Measurements from ENCODE around the gene VTCN1. TPM values are rescaled to one million over a fixed set of nuclear protein-coding genes. Genes with fewer than 3 reads are reported as not detected.
"Not testable (repeated sequence)": the region's sequence is repeated elsewhere in the genome, so short reads cannot be mapped to it uniquely, and the experiment has no call there.

The VTCN1 gene
- polyA plus RNA-seq, 1 donor, result 0.22 TPM

DNA sequence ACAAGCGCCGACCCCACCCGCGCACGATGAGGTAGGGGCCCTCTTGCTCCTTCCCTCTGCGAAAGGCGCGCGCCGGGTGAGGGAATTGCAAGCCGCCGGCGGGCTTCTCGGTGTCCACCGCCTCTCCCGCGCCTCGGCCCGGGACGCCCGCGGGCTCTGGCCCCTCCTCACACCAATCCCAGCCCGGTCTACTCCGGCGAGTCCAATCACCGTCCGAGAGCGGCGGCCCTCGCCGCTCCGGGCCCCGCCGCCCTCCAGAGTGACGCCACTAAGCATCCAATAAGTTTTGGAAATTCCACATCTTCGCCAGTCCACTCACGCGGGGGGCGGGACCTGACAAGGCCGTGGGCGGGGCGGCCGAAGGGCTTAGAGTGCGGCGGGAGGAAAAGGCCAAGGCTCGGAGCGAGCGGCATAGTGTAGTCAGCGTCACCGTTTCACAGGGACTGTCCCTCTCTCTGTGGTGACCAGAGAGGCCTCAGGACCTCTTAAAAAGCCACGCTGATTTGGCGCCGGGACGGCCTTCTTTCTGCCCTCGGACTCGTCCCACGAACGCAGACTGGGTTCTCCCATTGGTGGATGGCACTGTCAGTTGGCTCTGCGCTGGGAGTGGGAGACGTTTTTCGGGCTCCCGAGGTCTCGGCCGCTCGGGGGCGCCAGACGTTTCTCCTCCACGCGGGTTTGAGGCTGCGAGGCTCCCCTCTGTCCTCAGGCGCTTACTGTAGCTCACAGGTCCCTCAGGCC is 89.0 kb downstream of the VTCN1 start, which contains the start of gene TRIM45:
TSS of gene TRIM45 (minus strand) at position 161 of the 741 bp plus-strand sequence. CDS start 548 bp downstream, outside the sequence.
- DNase-seq, result peak; percentile 97

DNA sequence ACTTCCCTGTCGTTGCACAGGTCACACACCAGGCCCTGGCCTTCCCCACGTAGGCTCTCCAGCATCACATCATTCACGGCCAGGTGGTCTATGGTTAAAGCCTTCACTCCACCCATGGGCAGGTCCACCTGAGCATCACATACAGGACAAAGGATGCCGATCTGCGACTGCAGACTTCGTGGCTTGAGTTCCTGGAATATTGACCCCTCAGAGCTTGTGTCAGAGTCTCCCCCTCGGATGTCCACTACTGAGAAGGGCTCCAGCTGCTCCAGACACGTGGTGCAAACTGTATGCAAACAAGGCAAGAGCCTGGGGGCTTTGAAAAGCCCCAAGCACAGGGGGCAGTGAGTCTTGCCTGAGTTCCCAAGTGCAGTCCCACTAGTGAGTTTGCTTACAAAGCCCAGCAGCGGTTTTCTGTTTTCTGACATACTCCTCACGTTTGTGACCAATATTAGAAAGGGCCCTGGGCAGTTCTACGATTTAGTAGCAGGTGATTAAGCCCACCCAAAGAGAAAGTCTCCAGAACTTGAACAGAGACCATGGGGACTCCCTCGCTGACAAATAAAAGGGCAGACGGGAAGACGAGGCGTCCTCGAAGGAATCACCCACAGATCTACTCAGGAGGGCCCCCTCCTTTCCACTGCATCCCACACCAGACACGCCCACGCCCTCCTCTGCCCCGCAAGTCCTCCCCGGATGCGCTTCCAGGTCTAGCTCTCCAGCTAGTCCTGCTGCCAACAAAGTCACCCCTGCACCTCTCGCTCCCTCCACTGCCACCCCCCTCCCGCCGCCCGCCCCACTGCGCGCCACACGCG is 89.7 kb downstream of the VTCN1 start:
- DNase-seq, result no peak

DNA sequence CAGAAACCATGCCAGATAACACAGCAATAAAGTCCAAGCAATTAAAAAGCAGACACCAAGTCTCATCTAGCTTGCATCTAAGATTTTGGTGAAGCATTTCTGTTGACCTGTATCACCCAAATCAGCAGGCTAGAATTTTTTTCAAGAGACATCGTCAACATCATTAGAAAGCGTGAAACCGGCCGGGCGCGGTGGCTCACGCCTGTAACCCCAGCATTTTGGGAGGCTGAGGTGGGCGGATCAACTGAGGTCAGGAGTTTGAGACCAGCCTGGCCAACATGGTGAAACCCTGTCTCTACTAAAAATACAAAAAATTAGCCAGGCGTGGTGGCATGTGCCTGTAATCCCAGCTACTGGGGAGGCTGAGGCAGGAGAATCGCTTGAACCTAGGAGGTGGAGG is 91.6 kb downstream of the VTCN1 start:
- not testable (repeated sequence) for DNase-seq

- DNase-seq, result no peak
These were observed 92.6 kb downstream of the VTCN1 start for GRCh38 chr1:117118137-117118536.

DNA sequence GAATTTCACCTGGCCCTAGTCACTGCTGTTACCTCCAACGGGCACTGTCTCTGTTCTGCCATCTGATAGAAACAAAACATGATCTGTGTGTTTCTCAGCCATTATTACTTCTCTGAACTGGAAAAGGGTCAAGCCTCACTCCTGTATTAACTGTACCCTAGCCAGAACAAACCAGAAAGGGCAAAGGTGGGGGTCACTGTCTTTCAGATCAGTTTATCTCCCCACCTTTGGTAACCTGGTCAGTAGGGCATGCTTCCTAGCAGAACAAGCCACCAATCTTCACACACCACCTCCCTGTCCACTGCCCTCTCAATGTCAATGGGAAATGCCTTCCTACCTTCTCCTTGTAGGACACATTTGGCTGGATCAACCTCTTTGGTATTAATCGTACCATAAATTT is 93.0 kb downstream of the VTCN1 start:
- no peak for DNase-seq

DNA sequence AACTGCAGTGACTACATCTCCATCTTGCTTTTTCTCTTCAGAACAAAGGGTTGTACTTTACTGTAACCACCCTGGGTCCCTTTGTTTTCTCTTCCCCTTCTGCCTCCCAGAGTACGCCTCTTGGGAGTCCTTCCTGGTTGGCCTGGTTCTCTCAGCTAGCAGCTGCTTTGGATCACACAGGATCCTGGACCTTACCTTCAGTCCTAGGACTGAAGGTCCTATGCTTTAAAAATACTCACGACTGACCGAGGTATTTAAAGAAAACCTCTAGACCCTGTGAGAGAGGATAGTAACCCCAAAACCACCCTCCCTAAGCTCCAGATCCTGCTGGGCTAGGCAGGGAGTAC is 94.0 kb downstream of the VTCN1 start:
- DNase-seq, result no peak

DNA sequence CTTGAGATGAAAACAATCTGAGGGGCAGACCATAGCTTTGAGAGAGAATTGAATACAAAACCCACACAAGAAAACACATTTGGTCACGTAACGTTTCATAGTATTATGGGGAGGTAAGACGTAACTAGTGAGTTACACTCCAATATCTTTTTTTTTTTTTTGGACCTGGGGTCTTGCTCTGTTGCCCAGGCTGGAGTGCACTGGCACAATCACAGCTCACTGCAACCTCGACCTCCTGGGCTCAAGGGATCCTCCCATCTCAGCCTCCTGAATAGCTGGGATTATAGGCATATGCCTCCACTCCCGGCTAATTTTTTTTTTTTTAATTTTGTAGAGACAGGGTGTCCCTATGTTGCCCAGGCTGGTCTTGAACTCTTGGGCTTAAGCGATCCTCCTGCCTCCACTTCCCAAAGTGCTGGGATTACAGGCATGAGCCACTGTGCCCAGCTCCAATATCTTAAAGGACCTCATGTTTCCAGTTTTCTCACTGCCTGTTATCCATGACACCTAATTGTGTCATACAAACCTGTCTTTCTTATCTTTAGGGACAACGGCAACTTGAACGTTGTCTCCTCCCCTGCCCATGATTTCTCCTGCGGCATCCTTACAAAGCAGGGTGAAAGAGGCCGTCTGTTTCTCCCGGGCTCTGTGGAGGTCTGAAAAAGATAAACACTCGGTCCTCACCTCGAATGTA is 94.5 kb downstream of the VTCN1 start:
- DNase-seq, result no peak

DNA sequence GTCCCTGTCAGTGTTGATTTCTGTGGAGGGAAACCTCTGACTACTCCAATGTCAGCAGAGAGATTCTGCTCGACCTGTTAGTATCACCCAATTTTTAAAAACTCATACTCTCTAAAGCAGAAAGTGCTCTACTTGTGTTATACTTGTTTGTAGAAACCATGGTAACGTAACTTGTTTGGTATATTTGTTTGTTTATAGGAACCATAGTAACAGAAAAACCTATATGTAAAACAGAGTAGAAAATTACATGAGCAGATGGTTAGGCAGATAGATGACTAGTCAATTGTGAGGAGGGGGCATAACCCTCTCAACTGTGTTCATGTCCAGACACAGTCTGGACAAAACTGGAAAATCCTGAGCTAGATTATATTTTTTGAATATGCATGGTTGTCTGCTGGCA is 95.8 kb downstream of the VTCN1 start:
- no peak for DNase-seq

DNA sequence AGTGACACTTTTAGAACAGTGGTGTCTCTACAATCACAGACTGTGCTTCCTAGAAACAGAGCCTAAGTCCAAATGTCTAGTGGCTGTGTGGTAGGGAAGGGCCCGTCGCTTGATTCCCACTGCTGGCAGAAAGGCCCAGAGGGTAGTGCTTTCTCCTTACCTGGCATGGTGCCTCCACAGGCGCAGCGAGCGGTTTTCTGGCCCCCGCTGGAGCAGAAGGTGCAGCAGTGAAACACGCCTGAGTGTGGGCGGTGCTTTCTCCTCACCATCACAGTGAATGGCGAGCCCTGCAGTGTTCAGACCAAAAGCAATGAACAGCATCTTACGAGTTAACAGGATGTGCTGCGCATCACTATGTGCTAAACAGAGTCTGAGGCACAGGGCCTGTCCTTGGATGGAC is 97.5 kb downstream of the VTCN1 start:
- DNase-seq, result no peak

DNA sequence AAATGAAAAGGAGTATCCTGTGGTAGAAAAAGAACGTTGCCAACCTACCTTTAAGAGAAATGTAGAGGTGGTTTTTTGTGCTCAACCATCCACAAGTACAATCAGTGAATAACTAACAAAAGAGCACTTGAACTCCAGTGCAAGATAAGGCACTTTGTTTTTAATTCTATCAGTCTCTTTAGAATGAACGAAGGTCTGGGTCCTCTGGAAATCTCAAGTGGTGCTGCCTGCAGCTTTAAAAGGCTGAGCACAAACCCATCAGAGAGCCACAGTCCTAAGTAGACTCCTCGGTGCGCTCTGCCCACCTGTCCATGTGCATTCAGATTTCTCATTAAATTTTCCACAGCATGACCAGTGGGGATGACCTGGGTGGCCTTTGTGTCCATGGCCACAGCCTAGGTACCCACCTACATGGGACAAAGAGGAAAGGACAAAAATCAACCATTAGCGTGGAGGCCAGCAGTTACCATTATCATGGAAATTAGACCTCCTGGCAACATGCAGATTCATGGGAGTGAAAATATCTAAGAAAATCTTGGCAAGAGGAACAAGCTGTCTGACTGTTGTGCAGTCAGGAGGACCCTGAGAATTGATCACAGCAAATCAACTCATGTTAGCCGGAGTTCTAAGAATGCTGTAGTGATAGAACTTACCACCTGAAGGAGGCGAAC is 98.5 kb downstream of the VTCN1 start:
- no peak for DNase-seq

- no peak for DNase-seq
These were observed 100.0 kb downstream of the VTCN1 start for GRCh38 chr1:117110774-117111173.

DNA sequence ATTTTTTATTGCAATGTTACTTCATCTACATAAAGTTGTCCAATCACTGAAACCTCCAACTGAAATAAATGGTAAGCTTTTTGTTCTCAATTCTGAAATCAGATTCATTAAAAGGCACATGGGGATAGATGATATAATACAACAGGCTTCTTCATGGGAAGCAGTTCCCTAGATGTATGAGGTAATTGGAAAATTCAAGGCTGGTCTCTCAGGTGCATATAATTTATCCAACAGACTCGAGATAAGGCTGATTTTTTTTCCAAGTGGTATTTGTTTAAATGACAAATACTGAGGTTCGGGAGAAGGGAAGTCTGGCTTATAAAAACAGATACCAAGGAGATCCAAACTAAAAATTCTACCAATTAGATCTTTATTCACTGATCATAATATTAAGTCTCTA is 103.4 kb downstream of the VTCN1 start:
- DNase-seq, result no peak

DNA sequence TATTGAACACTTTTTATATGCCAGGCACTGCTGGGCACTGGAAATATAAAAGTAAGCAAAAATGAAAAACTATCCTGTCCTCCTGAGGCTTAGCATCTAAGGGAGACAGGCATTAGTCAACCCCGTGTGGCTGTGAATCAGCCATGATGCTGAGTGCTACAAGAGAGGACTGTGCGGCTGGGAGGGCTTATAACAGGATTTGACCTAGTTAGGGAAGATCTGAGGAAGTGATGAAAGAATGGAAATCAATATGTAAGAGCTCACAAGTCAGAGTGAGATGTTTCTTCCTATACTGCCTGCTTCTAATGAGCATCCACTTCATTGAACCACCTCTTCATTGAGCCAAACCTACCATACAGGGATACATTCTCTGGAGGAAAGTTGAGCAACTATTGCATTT is 104.2 kb downstream of the VTCN1 start:
- DNase-seq, result no peak

GRCh38 chr1:117105722-117106121 is 105.0 kb downstream of the VTCN1 start:
- DNase-seq, result no peak

- DNase-seq, result no peak
These were observed 105.7 kb downstream of the VTCN1 start for GRCh38 chr1:117104986-117105385.

DNA sequence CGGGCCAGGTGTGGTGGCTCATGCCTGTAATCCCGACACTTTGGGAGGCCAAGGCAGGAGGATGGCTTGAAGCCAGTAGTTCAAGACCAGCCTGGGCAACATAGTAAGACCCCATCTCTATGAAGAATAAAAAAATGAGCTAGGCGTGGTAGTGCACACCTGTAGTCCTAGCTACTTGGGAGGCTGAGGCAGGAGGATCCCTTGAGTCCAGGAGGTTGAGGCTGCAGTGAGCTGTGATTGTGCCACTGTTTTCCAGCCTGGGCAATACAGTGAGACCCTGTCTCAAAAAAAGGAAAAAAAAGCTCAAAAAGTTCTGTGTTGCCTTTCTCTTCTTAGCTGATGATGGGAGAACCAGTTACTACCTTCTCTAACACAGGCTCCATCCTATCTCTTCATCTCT is 108.9 kb downstream of the VTCN1 start:
- DNase-seq, result not testable (repeated sequence)

GRCh38 chr1:117101334-117101733 is 109.4 kb downstream of the VTCN1 start:
- no peak for DNase-seq

DNA sequence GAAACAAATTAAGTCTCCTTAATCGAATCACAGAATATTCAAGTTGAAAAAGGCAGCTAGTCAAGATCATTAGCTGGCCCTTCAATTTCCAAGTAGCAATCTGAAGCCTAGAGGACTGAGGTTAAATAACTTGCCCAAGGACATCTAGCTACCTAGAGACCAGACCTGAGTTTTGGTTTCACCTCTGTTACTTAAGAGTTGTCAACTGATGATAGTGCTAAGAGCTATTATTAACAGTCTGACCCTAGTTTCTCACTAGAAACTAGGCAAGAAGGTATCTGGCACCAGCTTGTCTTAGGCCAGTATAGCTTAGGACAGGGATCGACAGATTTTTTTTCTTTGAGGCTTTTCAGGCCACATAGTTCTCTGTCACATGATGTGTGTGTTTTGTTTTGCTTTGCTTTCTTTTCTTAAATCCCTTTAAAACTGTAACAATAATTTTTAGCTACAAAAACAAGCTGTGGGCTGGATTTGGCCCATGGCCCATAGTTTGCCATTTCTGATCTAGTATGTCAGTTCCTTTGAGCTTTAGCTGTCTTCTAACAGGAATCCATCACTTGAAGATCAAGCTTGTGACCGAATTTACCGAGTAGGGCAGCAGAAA is 112.3 kb downstream of the VTCN1 start:
- DNase-seq, result no peak

DNA sequence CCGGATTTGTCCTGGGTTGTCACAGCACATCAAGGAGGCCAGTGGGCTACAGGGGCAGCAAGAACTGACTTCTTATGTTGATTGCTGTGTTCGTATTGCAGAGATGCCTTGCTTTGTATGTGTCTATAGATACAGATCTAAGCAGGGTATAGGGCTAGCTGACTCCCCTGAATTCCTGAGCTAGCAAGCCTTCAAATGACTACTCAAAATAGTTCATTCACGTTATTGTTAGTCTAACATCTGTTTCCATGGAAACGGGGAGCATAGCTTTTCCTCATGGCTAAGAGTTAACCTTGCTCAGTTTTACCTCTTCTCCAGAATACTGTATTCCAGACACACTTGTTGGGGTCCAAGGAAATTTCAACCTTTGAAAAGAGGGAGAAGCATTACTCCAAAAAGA is 113.3 kb downstream of the VTCN1 start:
- DNase-seq, result no peak

- DNase-seq, result no peak
These were observed 113.7 kb downstream of the VTCN1 start for GRCh38 chr1:117096951-117097408.

DNA sequence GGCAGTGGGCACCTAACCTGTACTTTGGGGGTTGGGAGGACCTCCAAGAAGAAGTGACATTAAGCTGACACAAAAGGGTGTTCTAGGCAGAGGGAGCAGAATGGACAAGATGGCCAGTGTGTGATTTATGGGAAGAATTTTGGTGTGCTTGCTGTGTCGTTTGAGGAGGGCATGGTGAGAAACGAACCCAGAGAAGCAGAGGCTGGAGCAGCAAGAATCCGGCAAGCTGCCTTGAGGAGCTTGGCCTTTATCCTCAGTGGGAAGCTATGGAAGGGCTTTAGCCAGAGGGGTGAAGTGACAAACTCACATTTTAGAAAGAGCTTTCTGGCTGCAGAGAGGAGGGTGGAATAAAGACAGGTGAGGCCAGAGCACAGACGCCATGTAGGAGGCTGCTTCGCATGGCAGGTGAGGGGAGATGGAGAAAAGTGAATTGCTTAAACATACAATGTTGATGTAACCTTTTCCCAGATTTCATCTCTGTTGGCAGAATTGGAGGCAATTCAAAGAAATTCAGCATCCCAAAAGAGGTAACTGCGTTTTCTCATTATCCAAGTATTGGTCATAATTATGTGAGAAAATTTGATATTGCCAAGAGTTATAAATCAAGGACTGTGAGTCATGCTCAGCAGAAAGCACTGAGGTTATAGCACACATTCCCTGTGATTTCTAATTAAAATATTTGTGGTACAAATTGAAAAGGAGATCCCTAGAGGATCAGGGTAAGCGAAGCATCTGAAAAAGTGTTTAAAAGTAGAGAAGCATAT is 115.7 kb downstream of the VTCN1 start:
- DNase-seq, result no peak
